ENCODE data around the gene KCNK6. TPM values are rescaled to one million over a fixed set of nuclear protein-coding genes. Genes with fewer than 3 reads are reported as not detected.

Gene KCNK6
- total and polyA plus RNA-seq, 2 experiments from 2014 or later, result 9.0 to 14.6 TPM

- TF ChIP-seq, protein P1, sequence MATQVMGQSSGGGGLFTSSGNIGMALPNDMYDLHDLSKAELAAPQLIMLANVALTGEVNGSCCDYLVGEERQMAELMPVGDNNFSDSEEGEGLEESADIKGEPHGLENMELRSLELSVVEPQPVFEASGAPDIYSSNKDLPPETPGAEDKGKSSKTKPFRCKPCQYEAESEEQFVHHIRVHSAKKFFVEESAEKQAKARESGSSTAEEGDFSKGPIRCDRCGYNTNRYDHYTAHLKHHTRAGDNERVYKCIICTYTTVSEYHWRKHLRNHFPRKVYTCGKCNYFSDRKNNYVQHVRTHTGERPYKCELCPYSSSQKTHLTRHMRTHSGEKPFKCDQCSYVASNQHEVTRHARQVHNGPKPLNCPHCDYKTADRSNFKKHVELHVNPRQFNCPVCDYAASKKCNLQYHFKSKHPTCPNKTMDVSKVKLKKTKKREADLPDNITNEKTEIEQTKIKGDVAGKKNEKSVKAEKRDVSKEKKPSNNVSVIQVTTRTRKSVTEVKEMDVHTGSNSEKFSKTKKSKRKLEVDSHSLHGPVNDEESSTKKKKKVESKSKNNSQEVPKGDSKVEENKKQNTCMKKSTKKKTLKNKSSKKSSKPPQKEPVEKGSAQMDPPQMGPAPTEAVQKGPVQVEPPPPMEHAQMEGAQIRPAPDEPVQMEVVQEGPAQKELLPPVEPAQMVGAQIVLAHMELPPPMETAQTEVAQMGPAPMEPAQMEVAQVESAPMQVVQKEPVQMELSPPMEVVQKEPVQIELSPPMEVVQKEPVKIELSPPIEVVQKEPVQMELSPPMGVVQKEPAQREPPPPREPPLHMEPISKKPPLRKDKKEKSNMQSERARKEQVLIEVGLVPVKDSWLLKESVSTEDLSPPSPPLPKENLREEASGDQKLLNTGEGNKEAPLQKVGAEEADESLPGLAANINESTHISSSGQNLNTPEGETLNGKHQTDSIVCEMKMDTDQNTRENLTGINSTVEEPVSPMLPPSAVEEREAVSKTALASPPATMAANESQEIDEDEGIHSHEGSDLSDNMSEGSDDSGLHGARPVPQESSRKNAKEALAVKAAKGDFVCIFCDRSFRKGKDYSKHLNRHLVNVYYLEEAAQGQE (IDR thresholded peaks at IDR 0.05; ENCODE audit: unreplicated experiment), result no peak
- TF ChIP-seq POLR2AphosphoS5 (IDR thresholded peaks at IDR 0.05; ENCODE audit: low read depth), result no peak
- TF ChIP-seq ZNF462 (CRISPR knock-in tag; IDR thresholded peaks at IDR 0.05), result no peak
Measured at GRCh38 chr19:38367041-38367440, 47.4 kb downstream of the KCNK6 start (continued).

- peaks cover 15% of the 10 kb centered on the region for H3K27me3 Mint-ChIP-seq (ENCODE audit: insufficient read depth, low read depth, poor library complexity)
- H3K4me3 Mint-ChIP-seq, result no peak overlapping the region
- Histone ChIP-seq H4K20me1 (replicated peaks; ENCODE audit: insufficient read depth) (no peaks in the 10 kb centered on the region), H3K27me3 (ENCODE audit: insufficient read depth) (no peaks in the 10 kb centered on the region), H3K4me2 (no peak overlapping the region), H3K79me2 (replicated peaks; ENCODE audit: insufficient read depth) (no peaks in the 10 kb centered on the region), H3K27ac (ENCODE audit: low read depth) (no peak overlapping the region), H3K36me3 (ENCODE audit: insufficient read depth) (no peaks in the 10 kb centered on the region), H3K9me2 (ENCODE audit: insufficient read depth) (no peaks in the 10 kb centered on the region), H3F3A (replicated peaks; ENCODE audit: low read depth) (no peaks in the 10 kb centered on the region), H2AFZ (no peak overlapping the region), H3K4me1 (ENCODE audit: insufficient read depth) (peaks cover 5% of the 10 kb centered on the region; the same call in 1 of the 2 replicates), H3K4me3 (no peak overlapping the region)
- peaks cover 3% of the 10 kb centered on the region; the same call in 1 of the 3 replicates for H3K9me3 Mint-ChIP-seq
- H3K4me1 Mint-ChIP-seq, result 0 out of 3 replicates have a peak, but pooled peaks cover 2% of the 10 kb centered on the region
- ATAC-seq (no peak), DNase-seq (ENCODE audit: low spot score) (no peak)
- no peak overlapping the region for H3K27ac Mint-ChIP-seq
- H3K36me3 Mint-ChIP-seq (ENCODE audit: low read depth), result no peaks in the 10 kb centered on the region; the same call in 2 of the 3 replicates
- TF ChIP-seq, protein P2, sequence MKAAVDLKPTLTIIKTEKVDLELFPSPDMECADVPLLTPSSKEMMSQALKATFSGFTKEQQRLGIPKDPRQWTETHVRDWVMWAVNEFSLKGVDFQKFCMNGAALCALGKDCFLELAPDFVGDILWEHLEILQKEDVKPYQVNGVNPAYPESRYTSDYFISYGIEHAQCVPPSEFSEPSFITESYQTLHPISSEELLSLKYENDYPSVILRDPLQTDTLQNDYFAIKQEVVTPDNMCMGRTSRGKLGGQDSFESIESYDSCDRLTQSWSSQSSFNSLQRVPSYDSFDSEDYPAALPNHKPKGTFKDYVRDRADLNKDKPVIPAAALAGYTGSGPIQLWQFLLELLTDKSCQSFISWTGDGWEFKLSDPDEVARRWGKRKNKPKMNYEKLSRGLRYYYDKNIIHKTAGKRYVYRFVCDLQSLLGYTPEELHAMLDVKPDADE (IDR thresholded peaks at IDR 0.05), result no peak
- no peak for TF ChIP-seq ZNF331 (CRISPR knock-in tag; IDR thresholded peaks at IDR 0.05; ENCODE audit: low read depth)
Measured at GRCh38 chr19:38369584-38369983, 49.9 kb downstream of the KCNK6 start.

Data from GM23338 (cell line).